ENCODE data around the gene SCART1. TPM values are rescaled to one million over a fixed set of nuclear protein-coding genes. Genes with fewer than 3 reads are reported as not detected.

The SCART1 gene
- total RNA-seq, 1 experiment from 2014 or later = 3.7 TPM

- TF ChIP-seq YY1 (IDR thresholded peaks at IDR 0.05; ENCODE audit: extremely low read depth, insufficient replicate concordance, low read depth, low read length) (no peak), JUND (IDR thresholded peaks at IDR 0.05) (no peak), MAX (IDR thresholded peaks at IDR 0.05) (no peak), FOSL1 (IDR thresholded peaks at IDR 0.05; ENCODE audit: low read depth) (no peak), CEBPB (IDR thresholded peaks at IDR 0.05; ENCODE audit: low read depth) (no peak)
Observed at GRCh38 chr10:133475425-133475734, 21.6 kb downstream of the SCART1 start (continued).

- no peak overlapping the region for H3K9ac ChIP-seq (ENCODE audit: low read length)
- ChIA-PET POLR2A (no interaction called here), CTCF (no interaction called here), RAD21 (ENCODE audit: low non-redundant PET in 1 of 2, low total read pairs in 2 of 2, uncharacterized antibody in 2 of 2, unreplicated experiment in 2 of 2) (no interaction called here)
- no peaks in the 10 kb centered on the region for H4K20me1 ChIP-seq (ENCODE audit: insufficient read depth)
- BruUV-seq (replicated peaks) = no TSS peak
- no peak overlapping the region for H3K27ac ChIP-seq (ENCODE audit: low read depth, low read length)
- no peak overlapping the region for H3K4me3 ChIP-seq (replicated peaks in 1 of 2; ENCODE audit: low read depth in 1 of 2, low read length in 2 of 2)
- H3K36me3 ChIP-seq (ENCODE audit: control insufficient read depth in 1 of 2, insufficient read depth in 2 of 2, low read length in 2 of 2) = no peaks in the 10 kb centered on the region
- no peak overlapping the region for H3K4me2 ChIP-seq (ENCODE audit: low read length)
- H3K9me2 ChIP-seq (ENCODE audit: insufficient read depth) = no peaks in the 10 kb centered on the region
- intact Hi-C loops (cut with micrococcal nuclease) = no loop called here
- H2AFZ ChIP-seq (ENCODE audit: low read depth, low read length, poor library complexity, severe bottlenecking) = no peak overlapping the region
- no peaks in the 10 kb centered on the region for H3K27me3 ChIP-seq (ENCODE audit: insufficient read depth, low read length)
- no peaks in the 10 kb centered on the region for H3K9me3 ChIP-seq (ENCODE audit: control insufficient read depth in 1 of 2, insufficient read depth in 1 of 2, low read depth in 1 of 2, low read length in 2 of 2)
- no peak for TF ChIP-seq CTCF (IDR thresholded peaks at IDR 0.05 in 2 of 3, conservative IDR thresholded peaks at IDR 0.05 in 1 of 3; ENCODE audit: borderline replicate concordance in 1 of 3, insufficient read depth in 1 of 3, low read depth in 2 of 3, low read length in 2 of 3)
- TF ChIP-seq RAD21 (IDR thresholded peaks at IDR 0.05; ENCODE audit: low read depth) = no peak
- TF ChIP-seq SRF (IDR thresholded peaks at IDR 0.05; ENCODE audit: low read depth) = no peak
- no peak for TF ChIP-seq EZH2 (IDR thresholded peaks at IDR 0.05)
- TF ChIP-seq POLR2AphosphoS5 (IDR thresholded peaks at IDR 0.05; ENCODE audit: low read depth, low read length) = no peak
- TF ChIP-seq ATF3 (IDR thresholded peaks at IDR 0.05) = no peak
- no peak for TF ChIP-seq JUND (IDR thresholded peaks at IDR 0.05)
- no peak for TF ChIP-seq CEBPB (IDR thresholded peaks at IDR 0.05; ENCODE audit: low read depth)
- no peak for TF ChIP-seq TCF7L2 (IDR thresholded peaks at IDR 0.05; ENCODE audit: borderline replicate concordance, extremely low read depth, insufficient read depth, insufficient read length)
- TF ChIP-seq REST (IDR thresholded peaks at IDR 0.05; ENCODE audit: low read depth) = no peak
- no peak for TF ChIP-seq EGR1 (IDR thresholded peaks at IDR 0.05; ENCODE audit: low read depth)
- no peak for TF ChIP-seq CBX3 (IDR thresholded peaks at IDR 0.05; ENCODE audit: low read depth)
- TF ChIP-seq ELF1 (IDR thresholded peaks at IDR 0.05; ENCODE audit: borderline replicate concordance, low read depth) = no peak
- no peak for TF ChIP-seq SP1 (IDR thresholded peaks at IDR 0.05; ENCODE audit: low read depth)
- no peak for TF ChIP-seq ZNF274 (IDR thresholded peaks at IDR 0.05; ENCODE audit: low read depth, low read length)
- no peak for TF ChIP-seq MAX (IDR thresholded peaks at IDR 0.05)
- TF ChIP-seq YY1 (IDR thresholded peaks at IDR 0.05; ENCODE audit: extremely low read depth, insufficient replicate concordance, low read depth, low read length) = no peak
- TF ChIP-seq EZH2phosphoT487 (IDR thresholded peaks at IDR 0.05; ENCODE audit: borderline replicate concordance) = no peak
- no peak for TF ChIP-seq FOSL1 (IDR thresholded peaks at IDR 0.05; ENCODE audit: low read depth)
- no peak for TF ChIP-seq POLR2A (IDR thresholded peaks at IDR 0.05; ENCODE audit: borderline replicate concordance, extremely low read depth, insufficient read depth, insufficient read length)
- no peaks in the 10 kb centered on the region for H3K79me2 ChIP-seq (ENCODE audit: insufficient read depth, low read length)
- ATAC-seq (no peak), DNase-seq (ENCODE audit: low read depth, low spot score) (no peak)
- H3K4me1 ChIP-seq (ENCODE audit: control insufficient read depth in 1 of 2, insufficient read depth in 2 of 2, low read length in 2 of 2) = no peaks in the 10 kb centered on the region
Observed at GRCh38 chr10:133475821-133476640, 22.3 kb downstream of the SCART1 start.

Measured in HCT116 (cell line).